Skeletal muscle tissue (tissue), 4 donors: ENCODE results near the gene SVOPL. TPM values are rescaled to one million over a fixed set of nuclear protein-coding genes. Genes with fewer than 3 reads are reported as not detected.

Experiments used
- H3K27ac ChIP-seq: one replicate; pipeline ENCODE4 v1.7.0; 2013; ENCODE audit warnings: mild to moderate bottlenecking, low read depth, low read length, inconsistent platforms
- H3K27me3 ChIP-seq, 3 donors: one replicate each; pipeline ENCODE4 v1.7.0; 2013; ENCODE audit warnings: low read length in 3 of 3; ENCODE audit not compliant: control insufficient read depth in 3 of 3, insufficient read depth in 3 of 3
- H3K36me3 ChIP-seq, 3 donors: one replicate each; pipeline ENCODE4 v1.7.0; 2013; ENCODE audit warnings: low read length in 3 of 3; ENCODE audit not compliant: control insufficient read depth in 3 of 3, insufficient read depth in 3 of 3
- H3K4me1 ChIP-seq, 3 donors: one replicate each; pipeline ENCODE4 v1.7.0; 2013; ENCODE audit warnings: low read length in 3 of 3, mild to moderate bottlenecking in 3 of 3; ENCODE audit not compliant: control insufficient read depth in 3 of 3, insufficient read depth in 3 of 3
- H3K4me3 ChIP-seq, 3 donors: one replicate each; pipeline ENCODE4 v1.7.0; 2013; ENCODE audit warnings: low read length in 3 of 3
- H3K9ac ChIP-seq, 3 donors: one replicate each; pipeline ENCODE4 v1.7.0; 2013; ENCODE audit warnings: low read length in 3 of 3, mild to moderate bottlenecking in 3 of 3, moderate library complexity in 2 of 3, low read depth in 1 of 3
- H3K9me3 ChIP-seq, 3 donors: one replicate each; pipeline ENCODE4 v1.7.0; 2013; ENCODE audit warnings: low read length in 3 of 3; ENCODE audit not compliant: control insufficient read depth in 3 of 3
- total RNA-seq: library from RNA; depleted of rRNA; stranded (reverse); fragments of >200 nt; gene quantifications from one replicate; pipeline ENCODE4 v1.2.3, GENCODE V29; 2014
- donor health status: Osteomylitis.

SVOPL gene
- total RNA-seq, 1 donor from 2014 or later, result not detected

- Histone ChIP-seq H3K4me1 (no peaks in the 10 kb centered on the region), H3K27ac (no peak overlapping the region), H3K27me3 (no peaks in the 10 kb centered on the region), H3K4me3 (no peak overlapping the region), H3K9me3 (no peaks in the 10 kb centered on the region), H3K9ac (no peak overlapping the region), H3K36me3 (peaks cover 2 to 6% (median 2%) of the 10 kb centered on the region in 3 donors)
Observed at GRCh38 chr7:138590154-138590553, 111.0 kb downstream of the SVOPL start.

GRCh38 chr7:138588986-138589385 lies 112.2 kb downstream of the SVOPL start:
- no peak overlapping the region for H3K27ac ChIP-seq
- H3K36me3 ChIP-seq, result peaks cover 2 to 10% (median 9%) of the 10 kb centered on the region in 3 donors
- H3K9me3 ChIP-seq, result no peaks in the 10 kb centered on the region
- no peaks in the 10 kb centered on the region for H3K27me3 ChIP-seq
- no peaks in the 10 kb centered on the region for H3K4me1 ChIP-seq
- H3K9ac ChIP-seq, result no peak overlapping the region
- H3K4me3 ChIP-seq, result no peak overlapping the region

- Histone ChIP-seq H3K27ac (no peak overlapping the region), H3K27me3 (no peaks in the 10 kb centered on the region), H3K9me3 (no peaks in the 10 kb centered on the region), H3K36me3 (peaks cover 5 to 12% (median 10%) of the 10 kb centered on the region in 3 donors), H3K4me1 (no peaks in the 10 kb centered on the region), H3K9ac (no peak overlapping the region), H3K4me3 (no peak overlapping the region)
Observed at GRCh38 chr7:138587485-138587884, 113.7 kb downstream of the SVOPL start.

GRCh38 chr7:138585283-138585993 lies 115.7 kb downstream of the SVOPL start:
- peaks cover 5 to 26% (median 10%) of the 10 kb centered on the region in 3 donors for H3K36me3 ChIP-seq

GRCh38 chr7:138584696-138585095 lies 116.5 kb downstream of the SVOPL start:
- H3K9ac ChIP-seq, result no peak overlapping the region
- H3K4me1 ChIP-seq, result no peaks in the 10 kb centered on the region
- H3K9me3 ChIP-seq, result no peaks in the 10 kb centered on the region
- H3K27ac ChIP-seq, result no peak overlapping the region
- no peak overlapping the region for H3K4me3 ChIP-seq
- no peaks in the 10 kb centered on the region for H3K27me3 ChIP-seq
- peaks cover 5 to 34% (median 12%) of the 10 kb centered on the region in 3 donors for H3K36me3 ChIP-seq

More at GRCh38 chr7:138585283-138585993, 115.7 kb downstream of the SVOPL start:
- H3K9ac ChIP-seq, result no peak overlapping the region
- H3K9me3 ChIP-seq, result no peaks in the 10 kb centered on the region
- no peak overlapping the region for H3K4me3 ChIP-seq
- no peaks in the 10 kb centered on the region for H3K27me3 ChIP-seq
- no peaks in the 10 kb centered on the region for H3K4me1 ChIP-seq
- no peak overlapping the region for H3K27ac ChIP-seq

- Histone ChIP-seq H3K4me1 (no peaks in the 10 kb centered on the region), H3K27ac (no peak overlapping the region), H3K4me3 (no peak overlapping the region), H3K36me3 (peaks cover 6 to 37% (median 16%) of the 10 kb centered on the region in 3 donors), H3K9me3 (no peaks in the 10 kb centered on the region), H3K27me3 (no peaks in the 10 kb centered on the region), H3K9ac (no peak overlapping the region)
Observed at GRCh38 chr7:138584283-138584682, 116.9 kb downstream of the SVOPL start.

GRCh38 chr7:138581065-138581464 lies 120.1 kb downstream of the SVOPL start:
- Histone ChIP-seq H3K9ac (no peak overlapping the region), H3K4me3 (no peak overlapping the region), H3K36me3 (peaks cover 8 to 50% (median 24%) of the 10 kb centered on the region in 3 donors), H3K27ac (no peak overlapping the region), H3K4me1 (no peaks in the 10 kb centered on the region), H3K9me3 (no peaks in the 10 kb centered on the region), H3K27me3 (no peaks in the 10 kb centered on the region)

- peaks cover 6 to 52% (median 20%) of the 10 kb centered on the region in 3 donors for H3K36me3 ChIP-seq
- no peaks in the 10 kb centered on the region for H3K27me3 ChIP-seq
- no peaks in the 10 kb centered on the region for H3K4me1 ChIP-seq
- H3K27ac ChIP-seq, result no peak overlapping the region
- no peak overlapping the region for H3K4me3 ChIP-seq
- no peaks in the 10 kb centered on the region for H3K9me3 ChIP-seq
- no peak overlapping the region for H3K9ac ChIP-seq
Observed at GRCh38 chr7:138579671-138580070, 121.5 kb downstream of the SVOPL start.

GRCh38 chr7:138579136-138579535 lies 122.0 kb downstream of the SVOPL start:
- Histone ChIP-seq H3K4me1 (no peaks in the 10 kb centered on the region), H3K27me3 (no peaks in the 10 kb centered on the region), H3K9me3 (no peaks in the 10 kb centered on the region), H3K36me3 (peaks cover 6 to 52% (median 20%) of the 10 kb centered on the region in 3 donors), H3K9ac (no peak overlapping the region), H3K27ac (no peak overlapping the region), H3K4me3 (no peak overlapping the region)

- Histone ChIP-seq H3K4me1 (no peaks in the 10 kb centered on the region), H3K27me3 (no peaks in the 10 kb centered on the region), H3K36me3 (peaks cover 7 to 47% (median 31%) of the 10 kb centered on the region in 3 donors), H3K4me3 (no peak overlapping the region), H3K27ac (no peak overlapping the region), H3K9me3 (no peaks in the 10 kb centered on the region), H3K9ac (no peak overlapping the region)
Observed at GRCh38 chr7:138575897-138576428, 125.2 kb downstream of the SVOPL start.
